Loucy (cell line): ENCODE data around the gene PSMB2.

ENCODE experiments used
- H2AFZ ChIP-seq: fragments of 200-600 bp; sonication (generic); 2 replicates; pipeline ENCODE4 v1.6.0; 2016; ENCODE audit warnings: antibody characterized with exemption, mild to moderate bottlenecking, low read length, moderate library complexity
- H3F3A ChIP-seq: fragments of 200-600 bp; 2 replicates; pipeline ENCODE4 v1.6.0; 2016; ENCODE audit warnings: antibody characterized with exemption, low read depth, mild to moderate bottlenecking
- H3K27me3 ChIP-seq: fragments of 200-600 bp; sonication (generic); 2 replicates; pipeline ENCODE4 v1.6.1; 2014; ENCODE audit warnings: low read length, mild to moderate bottlenecking; ENCODE audit not compliant: insufficient read depth, poor library complexity, severe bottlenecking
- H3K36me3 ChIP-seq: fragments of 200-600 bp; sonication (generic); 2 replicates; pipeline ENCODE4 v1.6.1; 2016; ENCODE audit warnings: low read length; ENCODE audit not compliant: insufficient read depth
- H3K4me1 ChIP-seq: fragments of 200-600 bp; sonication (generic); 2 replicates; pipeline ENCODE4 v1.5.1; 2014; ENCODE audit warnings: low read length, mild to moderate bottlenecking; ENCODE audit not compliant: insufficient read depth, poor library complexity, severe bottlenecking
- H3K4me2 ChIP-seq: fragments of 200-600 bp; sonication (generic); 2 replicates; pipeline ENCODE4 v1.6.0; 2014; ENCODE audit warnings: antibody characterized with exemption, low read length, low read depth, mild to moderate bottlenecking; ENCODE audit not compliant: poor library complexity, severe bottlenecking
- H3K4me3 ChIP-seq: fragments of 200-600 bp; sonication (generic); 2 replicates; pipeline ENCODE4 v1.5.1; 2014; ENCODE audit warnings: low read length, mild to moderate bottlenecking, mixed read lengths; ENCODE audit not compliant: poor library complexity, severe bottlenecking
- H3K79me2 ChIP-seq: fragments of 200-600 bp; sonication (generic); 2 replicates; pipeline ENCODE4 v1.6.1; 2014; ENCODE audit warnings: low read length; ENCODE audit not compliant: insufficient read depth
- H3K9ac ChIP-seq: fragments of 200-600 bp; sonication (generic); 2 replicates; pipeline ENCODE4 v1.6.0; 2014; ENCODE audit warnings: mild to moderate bottlenecking, low read depth, low read length, moderate library complexity; ENCODE audit not compliant: poor library complexity, severe bottlenecking
- H3K9me2 ChIP-seq: fragments of 200-600 bp; sonication (generic); replicated peaks from 2 replicates; pipeline ENCODE4 v1.6.1; 2016; ENCODE audit warnings: low read depth, low read length, mixed read lengths
- H3K9me3 ChIP-seq: fragments of 200-600 bp; sonication (generic); 2 replicates; pipeline ENCODE4 v1.6.1; 2014; ENCODE audit warnings: mild to moderate bottlenecking, antibody characterized with exemption, low read length, low read depth; ENCODE audit not compliant: insufficient read depth
- H4K20me1 ChIP-seq: fragments of 200-600 bp; sonication (generic); 2 replicates; pipeline ENCODE4 v1.6.0; 2014; ENCODE audit warnings: antibody characterized with exemption, low read length, mild to moderate bottlenecking; ENCODE audit not compliant: insufficient read depth, poor library complexity, severe bottlenecking
- CTCF ChIP-seq: fragments of 200-600 bp; sonication (generic); conservative IDR thresholded peaks from 2 replicates; pipeline ENCODE4 v1.5.1; 2014; ENCODE audit warnings: mild to moderate bottlenecking, antibody characterized with exemption, low read length
- EZH2phosphoT487 ChIP-seq: fragments of 200-600 bp; IDR thresholded peaks from 2 replicates; pipeline ENCODE4 v1.6.1; 2018; ENCODE audit warnings: antibody characterized with exemption, mild to moderate bottlenecking, moderate library complexity, borderline replicate concordance

PSMB2 gene

DNA sequence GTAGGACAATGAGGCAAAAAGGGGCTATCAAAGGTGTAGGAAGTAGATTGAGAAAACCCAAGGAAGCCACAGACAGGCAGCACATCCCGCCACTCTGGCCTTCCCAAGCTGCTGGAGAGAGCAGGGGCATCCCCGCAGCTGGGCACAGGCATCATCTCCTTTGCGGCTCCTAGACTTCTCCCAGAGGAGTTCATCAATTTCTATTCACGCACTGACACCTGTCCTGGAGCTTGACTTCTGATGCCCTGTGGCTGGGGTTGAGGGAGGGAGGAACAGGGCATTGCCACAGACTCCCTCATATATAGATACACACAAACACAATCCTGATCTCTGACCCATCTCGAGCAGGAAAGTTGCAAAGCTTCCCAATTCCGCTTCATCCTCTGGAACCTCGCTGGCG lies 70.1 kb downstream of the PSMB2 start:
- TF ChIP-seq CTCF: no peak
- no peak for TF ChIP-seq EZH2phosphoT487
- H2AFZ ChIP-seq: no peak overlapping the region
- no peak overlapping the region for H3K4me3 ChIP-seq
- H3K27me3 ChIP-seq: no peaks in the 10 kb centered on the region
- no peaks in the 10 kb centered on the region for H3K9me2 ChIP-seq
- peaks cover 3% of the 10 kb centered on the region; the same call in 1 of the 2 replicates for H3K79me2 ChIP-seq
- H3K9me3 ChIP-seq: no peaks in the 10 kb centered on the region
- H3K36me3 ChIP-seq: no peaks in the 10 kb centered on the region
- H3K4me1 ChIP-seq: peaks cover 8% of the 10 kb centered on the region
- H3K4me2 ChIP-seq: no peak overlapping the region
- H3K9ac ChIP-seq: no peak overlapping the region
- no peaks in the 10 kb centered on the region for H3F3A ChIP-seq
- no peaks in the 10 kb centered on the region for H4K20me1 ChIP-seq

- peaks cover 2% of the 10 kb centered on the region for H3K4me1 ChIP-seq
- no peak overlapping the region for H3K9ac ChIP-seq
- no peaks in the 10 kb centered on the region for H3F3A ChIP-seq
- TF ChIP-seq EZH2phosphoT487 (no peak), CTCF (no peak)
- H3K4me2 ChIP-seq: no peak overlapping the region
- H3K9me2 ChIP-seq: no peaks in the 10 kb centered on the region
- H4K20me1 ChIP-seq: no peaks in the 10 kb centered on the region
- H3K79me2 ChIP-seq: no peaks in the 10 kb centered on the region
- no peaks in the 10 kb centered on the region for H3K36me3 ChIP-seq
- no peak overlapping the region for H2AFZ ChIP-seq
- no peak overlapping the region for H3K4me3 ChIP-seq
- H3K27me3 ChIP-seq: no peaks in the 10 kb centered on the region
- no peaks in the 10 kb centered on the region for H3K9me3 ChIP-seq
These were observed 70.7 kb downstream of the PSMB2 start for GRCh38 chr1:35570589-35571137.

DNA sequence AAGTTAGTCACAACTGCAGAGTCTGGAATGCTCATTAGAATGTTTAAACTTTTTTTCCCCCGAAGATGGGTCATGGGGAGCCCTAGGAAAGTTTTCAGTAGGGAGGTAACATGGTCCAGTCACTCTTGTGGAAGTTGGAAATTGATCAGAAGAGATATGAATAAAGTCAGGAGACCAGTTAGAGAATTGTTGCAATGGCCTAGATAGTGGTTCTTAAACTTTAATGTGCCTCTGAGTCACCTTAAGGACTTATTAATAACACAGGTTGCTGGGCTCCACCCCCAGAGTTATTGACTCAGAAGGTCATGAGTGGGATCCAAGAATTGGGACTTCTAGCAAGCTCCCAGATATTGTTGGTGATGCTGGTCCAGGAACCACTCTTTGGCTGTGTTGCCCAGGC lies 71.4 kb downstream of the PSMB2 start:
- Histone ChIP-seq H2AFZ (no peak overlapping the region), H3F3A (no peaks in the 10 kb centered on the region), H3K9me3 (no peaks in the 10 kb centered on the region), H3K27me3 (no peaks in the 10 kb centered on the region), H3K4me2 (no peak overlapping the region), H3K9ac (no peak overlapping the region), H3K4me3 (no peak overlapping the region), H4K20me1 (no peaks in the 10 kb centered on the region), H3K79me2 (no peaks in the 10 kb centered on the region), H3K36me3 (no peaks in the 10 kb centered on the region), H3K4me1 (no peaks in the 10 kb centered on the region), H3K9me2 (no peaks in the 10 kb centered on the region)
- no peak for TF ChIP-seq CTCF
- TF ChIP-seq EZH2phosphoT487: no peak
